CD4-positive, alpha-beta T cell (primary cell): ENCODE data around the gene MORC3. TPM values are rescaled to one million over a fixed set of nuclear protein-coding genes. Genes with fewer than 3 reads are reported as not detected.
A peak's percentile ranks its signal among the peaks of the same experiment; 100 is the strongest.

Experiments used
- ATAC-seq: fragments of 200-7000 bp; cut with Tn5 transposase; one replicate; pipeline ENCODE4 v1.10.0; 2022; ENCODE audit warnings: mild to moderate bottlenecking; ENCODE audit not compliant: poor library complexity
- CTCF ChIA-PET: fragments of 350-600 bp; sonication (Branson Sonifier 250); formaldehyde crosslinking; loops from one replicate; lab custom pipeline; 2021; ENCODE audit warnings: antibody characterized with exemption, inconsistent platforms; lab: Charles Lee
- POLR2A ChIA-PET: fragments of 350-600 bp; sonication (Branson Sonifier 250); formaldehyde crosslinking; loops from one replicate; lab custom pipeline; 2021; ENCODE audit warnings: antibody characterized with exemption, inconsistent platforms; lab: Charles Lee
- DNase-seq, 14 experiments: peaks; one replicate each; pipeline ENCODE4 v3.0.0-alpha.2; 2013 to 2020; ENCODE audit warnings: mixed read lengths in 2 of 14
- H3K27ac ChIP-seq, 2 donors: one replicate each; pipeline versions ENCODE4 v1.5.1 to v1.7.0; 2013; ENCODE audit warnings: low read length in 2 of 2, low read depth in 1 of 2, mild to moderate bottlenecking in 1 of 2
- H3K27me3 ChIP-seq, 2 experiments: 1 replicate in 1 of 2; 2 replicates in 1 of 2; pipeline versions ENCODE4 v1.6.1 to v1.7.0; 2013; ENCODE audit warnings: low read length in 2 of 2, control low read depth in 1 of 2, mild to moderate bottlenecking in 1 of 2, moderate library complexity in 1 of 2; ENCODE audit not compliant: insufficient read depth in 2 of 2, control insufficient read depth in 1 of 2
- H3K36me3 ChIP-seq: one replicate; pipeline ENCODE4 v1.6.1; 2013; ENCODE audit warnings: low read length, control low read depth; ENCODE audit not compliant: insufficient read depth
- H3K4me1 ChIP-seq: one replicate; pipeline ENCODE4 v1.6.1; 2013; ENCODE audit warnings: low read length, control low read depth; ENCODE audit not compliant: insufficient read depth
- H3K4me3 ChIP-seq: one replicate; pipeline ENCODE4 v1.5.1; 2013; ENCODE audit warnings: mild to moderate bottlenecking, low read length, moderate library complexity
- H3K9me3 ChIP-seq, 2 experiments: 1 replicate in 1 of 2; 2 replicates in 1 of 2; pipeline versions ENCODE4 v1.6.1 to v1.7.0; 2013; ENCODE audit warnings: low read length in 2 of 2, mild to moderate bottlenecking in 2 of 2, control low read depth in 1 of 2, moderate library complexity in 1 of 2; ENCODE audit not compliant: control insufficient read depth in 1 of 2, insufficient read depth in 1 of 2
- H3K27ac Mint-ChIP-seq: one replicate; pipeline ENCODE4 v1.8.0; 2020; ENCODE audit warnings: mixed read lengths
- H3K27me3 Mint-ChIP-seq: one replicate; pipeline ENCODE4 v1.8.0; 2021; ENCODE audit warnings: mixed read lengths
- H3K36me3 Mint-ChIP-seq: one replicate; pipeline ENCODE4 v1.8.0; 2021; ENCODE audit warnings: low read depth, mixed read lengths
- H3K4me1 Mint-ChIP-seq: one replicate; pipeline ENCODE4 v1.8.0; 2021; ENCODE audit warnings: low read depth, mixed read lengths
- H3K4me3 Mint-ChIP-seq: one replicate; pipeline ENCODE4 v1.8.0; 2020; ENCODE audit warnings: mild to moderate bottlenecking, mixed read lengths
- H3K9me3 Mint-ChIP-seq: one replicate; pipeline ENCODE4 v1.8.0; 2020; ENCODE audit warnings: mixed read lengths
- CTCF ChIP-seq: fragments of 200-600 bp; IDR thresholded peaks from one replicate; pipeline ENCODE4 v1.8.0; 2022; ENCODE audit warnings: antibody characterized with exemption, mild to moderate bottlenecking
- intact Hi-C, 2 experiments: fragments of 100-400 bp; cut with DNase I in 1 of 2; cut with micrococcal nuclease in 1 of 2; formaldehyde crosslinking; loops; one replicate each; pipeline versions ENCODE4 v1.15.1 to v1.9.0; 2023 to 2025; cut with DNase I, micrococcal nuclease
- total RNA-seq, 174 experiments: library from RNA in 2 of 174; stranded (reverse) in 2 of 174; gene quantifications; one replicate each; pipeline ENCODE4 v1.2.3 and lab custom pipeline; 2021 to 2026

Gene MORC3
- total RNA-seq, 2 experiments from 2014 or later = 70.2 to 71.0 TPM

- TF ChIP-seq CTCF = no peak
- Mint-ChIP-seq H3K36me3 (no peaks in the 10 kb centered on the region), H3K27me3 (no peaks in the 10 kb centered on the region), H3K9me3 (no peaks in the 10 kb centered on the region), H3K4me3 (peak overlapping the region; percentile 48), H3K4me1 (no peaks in the 10 kb centered on the region), H3K27ac (no peak overlapping the region)
- Histone ChIP-seq H3K4me3 (peak overlapping the region; percentile 65), H3K9me3 (no peaks in the 10 kb centered on the region), H3K36me3 (no peaks in the 10 kb centered on the region), H3K27me3 (no peaks in the 10 kb centered on the region), H3K4me1 (peaks cover 13% of the 10 kb centered on the region), H3K27ac (no peak overlapping the region)
- intact Hi-C loops = loop anchor here in 1 of 2 experiments (5.0 kb wide), 2 partner anchors 228 to 328 kb away; partner anchors contain the start of gene DOP1B
- DNase-seq = no peak
- no peak for ATAC-seq
- POLR2A ChIA-PET = interaction anchor here (0.6 to 2.0 kb wide), 4 partner anchors 10 to 343 kb away, joined by 3 to 7 read pairs (median 4); partner anchors contain the start of gene MORC3
- CTCF ChIA-PET = no interaction called here
These were observed 64.9 kb downstream of the MORC3 start for GRCh38 chr21:36384885-36385232.

- intact Hi-C loops = loop anchor here in 1 of 2 experiments (5.0 kb wide), 2 partner anchors 228 to 328 kb away; partner anchors contain the start of gene DOP1B
- Histone ChIP-seq H3K4me1 (peaks cover 13% of the 10 kb centered on the region), H3K27ac (no peak within 1 kb of the TSS), H3K9me3 (no peaks in the 10 kb centered on the region), H3K36me3 (no peaks in the 10 kb centered on the region), H3K27me3 (no peaks in the 10 kb centered on the region), H3K4me3 (peak within 1 kb of the TSS; percentile 65)
- DNase-seq (peak; percentile 65 to 90 (median 78)), ATAC-seq (peak; percentile 98)
- H3K4me1 Mint-ChIP-seq = no peaks in the 10 kb centered on the region
- peak within 1 kb of the TSS; percentile 10 for H3K27ac Mint-ChIP-seq
- CTCF ChIA-PET = no interaction called here
- no peaks in the 10 kb centered on the region for H3K36me3 Mint-ChIP-seq
- H3K27me3 Mint-ChIP-seq = no peaks in the 10 kb centered on the region
- H3K4me3 Mint-ChIP-seq = peak within 1 kb of the TSS; percentile 91
- H3K9me3 Mint-ChIP-seq = no peaks in the 10 kb centered on the region
- POLR2A ChIA-PET = interaction anchor here (0.6 to 2.0 kb wide), 4 partner anchors 65 to 343 kb away, joined by 3 to 7 read pairs (median 4); partner anchors contain the start of gene MORC3
- TF ChIP-seq CTCF = no peak
These were observed 65.4 kb downstream of the MORC3 start, which contains the start of gene CHAF1B for GRCh38 chr21:36385233-36386030. TSS of gene CHAF1B (plus strand) at chr21:36385392. CDS start at chr21:36386137, 745 bp downstream.

GRCh38 chr21:36386031-36386642 lies 66.1 kb downstream of the MORC3 start:
- Mint-ChIP-seq H3K4me3 (peak overlapping the region; percentile 91), H3K36me3 (peaks cover 3% of the 10 kb centered on the region), H3K9me3 (no peaks in the 10 kb centered on the region), H3K27ac (peak overlapping the region; percentile 10), H3K4me1 (no peaks in the 10 kb centered on the region), H3K27me3 (no peaks in the 10 kb centered on the region)
- H3K27me3 ChIP-seq = no peaks in the 10 kb centered on the region
- H3K27ac ChIP-seq = no peak overlapping the region
- ChIA-PET POLR2A (interaction anchor here (0.6 to 2.0 kb wide), 3 partner anchors 66 to 299 kb away, joined by 3 to 7 read pairs (median 4); partner anchors contain the start of gene MORC3), CTCF (no interaction called here)
- H3K4me1 ChIP-seq = peaks cover 13% of the 10 kb centered on the region
- no peak for TF ChIP-seq CTCF
- peak in 2 of 14 experiments; percentile 5 to 21 for DNase-seq
- intact Hi-C loops = loop anchor here in 1 of 2 experiments (5.0 kb wide), 2 partner anchors 229 to 329 kb away; partner anchors contain the start of gene DOP1B
- ATAC-seq = no peak
- no peaks in the 10 kb centered on the region for H3K36me3 ChIP-seq
- H3K4me3 ChIP-seq = peak overlapping the region; percentile 65
- H3K9me3 ChIP-seq = no peaks in the 10 kb centered on the region
